Astrocyte of the spinal cord (primary cell): ENCODE results near the gene TBC1D10B.
"Not testable (repeated sequence)": the region's sequence is repeated elsewhere in the genome, so short reads cannot be mapped to it uniquely, and the experiment has no call there.

Experiments
- DNase-seq: peaks from one replicate; pipeline ENCODE4 v3.0.0; 2011; ENCODE audit warnings: low read depth, low spot score
- H3K4me3 ChIP-seq: 2 replicates; pipeline ENCODE4 v1.5.1; 2011; ENCODE audit warnings: low read depth, mild to moderate bottlenecking, low read length, moderate library complexity
- CTCF ChIP-seq: IDR thresholded peaks from 2 replicates; pipeline ENCODE4 v1.5.1; 2012; ENCODE audit warnings: low read depth, mild to moderate bottlenecking, low read length, inconsistent platforms
- in situ Hi-C: cut with HindIII; loops from 2 replicates; pipeline ENCODE4 v1.10.0; 2017; ENCODE audit warnings: low sequenced_read_pairs

The TBC1D10B gene

GRCh38 chr16:30348929-30349328 is 21.4 kb downstream of the TBC1D10B start:
- no peak for DNase-seq
- in situ Hi-C loops: no loop called here
- TF ChIP-seq CTCF: no peak
- H3K4me3 ChIP-seq: no peak overlapping the region

- in situ Hi-C loops: no loop called here
- TF ChIP-seq CTCF: no peak
- no peak overlapping the region for H3K4me3 ChIP-seq
- no peak for DNase-seq
These were observed 22.2 kb downstream of the TBC1D10B start for GRCh38 chr16:30348113-30348512.

GRCh38 chr16:30346286-30346685 is 24.0 kb downstream of the TBC1D10B start:
- in situ Hi-C loops: no loop called here
- TF ChIP-seq CTCF: no peak
- H3K4me3 ChIP-seq: no peak overlapping the region

GRCh38 chr16:30343491-30343820 is 26.8 kb downstream of the TBC1D10B start:
- in situ Hi-C loops, DNase-seq: not testable (repeated sequence)

More at GRCh38 chr16:30346286-30346685, 24.0 kb downstream of the TBC1D10B start:
- DNase-seq: no peak

GRCh38 chr16:30342751-30343490 is 27.4 kb downstream of the TBC1D10B start:
- DNase-seq: no peak

More at GRCh38 chr16:30343491-30343820, 26.8 kb downstream of the TBC1D10B start:
- not testable (repeated sequence) for H3K4me3 ChIP-seq

GRCh38 chr16:30341971-30342370 is 28.3 kb downstream of the TBC1D10B start:
- DNase-seq, in situ Hi-C loops, H3K4me3 ChIP-seq: not testable (repeated sequence)

More at GRCh38 chr16:30342751-30343490, 27.4 kb downstream of the TBC1D10B start:
- H3K4me3 ChIP-seq: no peak overlapping the region
- no peak for TF ChIP-seq CTCF
- in situ Hi-C loops: no loop called here

- no peak overlapping the region for H3K4me3 ChIP-seq
- DNase-seq: no peak
- in situ Hi-C loops: no loop called here
- TF ChIP-seq CTCF: no peak
These were observed 29.7 kb downstream of the TBC1D10B start for GRCh38 chr16:30340621-30341020.

GRCh38 chr16:30338715-30339114 is 31.6 kb downstream of the TBC1D10B start:
- H3K4me3 ChIP-seq, in situ Hi-C loops, DNase-seq: not testable (repeated sequence)

- H3K4me3 ChIP-seq, DNase-seq, in situ Hi-C loops: not testable (repeated sequence)
These were observed 32.3 kb downstream of the TBC1D10B start for GRCh38 chr16:30337964-30338357.
